ENCODE data around the gene CNOT4.
A peak's percentile ranks its signal among the peaks of the same experiment; 100 is the strongest.

Gene CNOT4

GRCh38 chr7:135510592-135511183 is 786 bp upstream of the CNOT4 start:
- no peaks in the 10 kb centered on the region for H3K36me3 ChIP-seq (ENCODE audit: insufficient read depth, low read length)
- peak overlapping the region; percentile 31 to 77; a peak in 3 of 4 replicates for H3K4me3 ChIP-seq (ENCODE audit: low read depth in 1 of 2, low read length in 2 of 2)
- peak overlapping the region; percentile 20 for H3K27ac ChIP-seq (ENCODE audit: low read length)
- H3K79me2 ChIP-seq (ENCODE audit: insufficient read depth, low read length) = peaks cover 41% of the 10 kb centered on the region
- H3K4me2 ChIP-seq (ENCODE audit: insufficient read depth, low read length) = peak overlapping the region; percentile 77
- no peaks in the 10 kb centered on the region for H3K9me3 ChIP-seq (ENCODE audit: insufficient read depth, low read length, severe bottlenecking)
- DNase-seq = peak; percentile 15
- peaks cover 5% of the 10 kb centered on the region; the same call in 1 of the 2 replicates for H4K20me1 ChIP-seq (ENCODE audit: insufficient read depth, low read length)
- peak overlapping the region; percentile 93 for H2AFZ ChIP-seq (ENCODE audit: low read depth, low read length)
- TF ChIP-seq EZH2 (IDR thresholded peaks at IDR 0.05; ENCODE audit: borderline replicate concordance, low read depth, low read length, severe bottlenecking) (no peak), CTCF (IDR thresholded peaks at IDR 0.05; ENCODE audit: borderline replicate concordance, extremely low read depth, low read length, poor library complexity, severe bottlenecking) (peak; percentile 18)
- H3K9ac ChIP-seq (ENCODE audit: low read depth, low read length) = peak overlapping the region; percentile 77
- H3K4me1 ChIP-seq (ENCODE audit: insufficient read depth, low read length) = peaks cover 28% of the 10 kb centered on the region
- ATAC-seq (ENCODE audit: insufficient read depth, low read depth) = no peak
- no peaks in the 10 kb centered on the region for H3K27me3 ChIP-seq (ENCODE audit: insufficient read depth, low read length, poor library complexity)

GRCh38 chr7:135509589-135509838 is 388 bp downstream of the CNOT4 start:
- no peak for TF ChIP-seq CTCF (IDR thresholded peaks at IDR 0.05; ENCODE audit: borderline replicate concordance, extremely low read depth, low read length, poor library complexity, severe bottlenecking)
- no peak for TF ChIP-seq EZH2 (IDR thresholded peaks at IDR 0.05; ENCODE audit: borderline replicate concordance, low read depth, low read length, severe bottlenecking)
- Histone ChIP-seq H3K4me1 (ENCODE audit: insufficient read depth, low read length) (peaks cover 28% of the 10 kb centered on the region), H3K9ac (ENCODE audit: low read depth, low read length) (peak overlapping the region; percentile 77), H3K27ac (ENCODE audit: low read length) (peak overlapping the region; percentile 96), H3K27me3 (ENCODE audit: insufficient read depth, low read length, poor library complexity) (no peaks in the 10 kb centered on the region), H3K9me3 (ENCODE audit: insufficient read depth, low read length, severe bottlenecking) (no peaks in the 10 kb centered on the region), H3K79me2 (ENCODE audit: insufficient read depth, low read length) (peaks cover 51% of the 10 kb centered on the region), H3K36me3 (ENCODE audit: insufficient read depth, low read length) (no peaks in the 10 kb centered on the region), H3K4me2 (ENCODE audit: insufficient read depth, low read length) (peak overlapping the region; percentile 72), H2AFZ (ENCODE audit: low read depth, low read length) (peak overlapping the region; percentile 97), H3K4me3 (ENCODE audit: low read depth in 1 of 2, low read length in 2 of 2) (peak overlapping the region; percentile 55 to 77), H4K20me1 (ENCODE audit: insufficient read depth, low read length) (peaks cover 5% of the 10 kb centered on the region; the same call in 1 of the 2 replicates)
- no peak for ATAC-seq (ENCODE audit: insufficient read depth, low read depth)
- no peak for DNase-seq

GRCh38 chr7:135508883-135509588 is 866 bp downstream of the CNOT4 start:
- Histone ChIP-seq H3K27ac (ENCODE audit: low read length) (peak overlapping the region; percentile 96), H4K20me1 (ENCODE audit: insufficient read depth, low read length) (peaks cover 5% of the 10 kb centered on the region; the same call in 1 of the 2 replicates), H3K36me3 (ENCODE audit: insufficient read depth, low read length) (no peaks in the 10 kb centered on the region), H2AFZ (ENCODE audit: low read depth, low read length) (peak overlapping the region; percentile 97), H3K27me3 (ENCODE audit: insufficient read depth, low read length, poor library complexity) (no peaks in the 10 kb centered on the region), H3K9me3 (ENCODE audit: insufficient read depth, low read length, severe bottlenecking) (no peaks in the 10 kb centered on the region), H3K79me2 (ENCODE audit: insufficient read depth, low read length) (peaks cover 54% of the 10 kb centered on the region), H3K4me2 (ENCODE audit: insufficient read depth, low read length) (peak overlapping the region; percentile 72), H3K9ac (ENCODE audit: low read depth, low read length) (peak overlapping the region; percentile 77), H3K4me1 (ENCODE audit: insufficient read depth, low read length) (peaks cover 28% of the 10 kb centered on the region), H3K4me3 (ENCODE audit: low read depth in 1 of 2, low read length in 2 of 2) (peak overlapping the region; percentile 55 to 77)
- TF ChIP-seq CTCF (IDR thresholded peaks at IDR 0.05; ENCODE audit: borderline replicate concordance, extremely low read depth, low read length, poor library complexity, severe bottlenecking) (no peak), EZH2 (IDR thresholded peaks at IDR 0.05; ENCODE audit: borderline replicate concordance, low read depth, low read length, severe bottlenecking) (no peak)
- DNase-seq = peak; percentile 60
- ATAC-seq (ENCODE audit: insufficient read depth, low read depth) = peak; percentile 59

Data from DND-41 (cell line).